Sigmoid colon (tissue), 4 donors: ENCODE measurements around the gene NT5C1B.

ENCODE experiments used
- CTCF ChIP-seq, 4 experiments: fragments of 450-650 bp in 3 of 4; fragments of 200-600 bp in 1 of 4; IDR thresholded peaks; one replicate each; pipeline ENCODE4 v1.5.1; 2016 to 2019; ENCODE audit warnings: antibody characterized with exemption in 4 of 4, mild to moderate bottlenecking in 3 of 4, moderate library complexity in 2 of 4
- EP300 ChIP-seq, 4 donors: sonication (generic); formaldehyde crosslinking; IDR thresholded peaks; one replicate each; pipeline ENCODE4 v1.6.1; 2017; ENCODE audit warnings: antibody characterized with exemption in 4 of 4
- POLR2A ChIP-seq, 2 donors: fragments of 450-650 bp; IDR thresholded peaks; one replicate each; pipeline ENCODE4 v1.6.1; 2016; ENCODE audit warnings: antibody characterized with exemption in 2 of 2, mild to moderate bottlenecking in 2 of 2, moderate library complexity in 2 of 2
- POLR2AphosphoS5 ChIP-seq, 4 donors: sonication (generic); formaldehyde crosslinking; IDR thresholded peaks; one replicate each; pipeline ENCODE4 v1.6.1; 2017; ENCODE audit warnings: antibody characterized with exemption in 4 of 4

GRCh38 chr2:18612133-18612532 lies 22.8 kb upstream of the NT5C1B start:
- TF ChIP-seq CTCF (IDR thresholded peaks at IDR 0.05): no peak
- TF ChIP-seq POLR2AphosphoS5 (IDR thresholded peaks at IDR 0.05): no peak
- TF ChIP-seq EP300 (IDR thresholded peaks at IDR 0.05): no peak
- no peak for TF ChIP-seq POLR2A (IDR thresholded peaks at IDR 0.05)
